GM23248 (cell line): Measurements from ENCODE around the gene GOLT1A. TPM values are rescaled to one million over a fixed set of nuclear protein-coding genes. Genes with fewer than 3 reads are reported as not detected.
A peak's percentile ranks its signal among the peaks of the same experiment; 100 is the strongest.

Experiments
- DNase-seq: peaks from one replicate; pipeline ENCODE4 v3.0.0-alpha.2; 2015
- H2AFZ ChIP-seq: fragments of 200-600 bp; sonication (generic); 2 replicates; pipeline ENCODE4 v1.6.1; 2016; ENCODE audit warnings: antibody characterized with exemption
- H3F3A ChIP-seq: fragments of 200-600 bp; sonication (generic); 2 replicates; pipeline ENCODE4 v1.6.1; 2016; ENCODE audit warnings: mild to moderate bottlenecking, antibody characterized with exemption, mixed run types; ENCODE audit not compliant: insufficient read depth
- H3K27ac ChIP-seq: fragments of 200-600 bp; sonication (generic); 2 replicates; pipeline ENCODE4 v1.5.1; 2016; ENCODE audit warnings: mild to moderate bottlenecking
- H3K27me3 ChIP-seq: fragments of 200-600 bp; sonication (generic); replicated peaks from 2 replicates; pipeline ENCODE4 v1.6.1; 2016; ENCODE audit warnings: mild to moderate bottlenecking; ENCODE audit not compliant: insufficient read depth
- H3K36me3 ChIP-seq: fragments of 200-600 bp; sonication (generic); 2 replicates; pipeline ENCODE4 v1.6.1; 2016; ENCODE audit warnings: low read depth, mild to moderate bottlenecking
- H3K4me1 ChIP-seq: fragments of 200-600 bp; sonication (generic); 2 replicates; pipeline ENCODE4 v1.6.1; 2016; ENCODE audit warnings: mild to moderate bottlenecking; ENCODE audit not compliant: insufficient read depth
- H3K4me2 ChIP-seq: fragments of 200-600 bp; sonication (generic); one replicate; pipeline ENCODE4 v1.6.1; 2016; ENCODE audit warnings: mild to moderate bottlenecking; ENCODE audit not compliant: unreplicated experiment
- H3K4me3 ChIP-seq: fragments of 200-600 bp; sonication (generic); 2 replicates; pipeline ENCODE4 v1.5.1; 2016; ENCODE audit warnings: mild to moderate bottlenecking
- H3K79me2 ChIP-seq: fragments of 200-600 bp; sonication (generic); 2 replicates; pipeline ENCODE4 v1.6.1; 2016; ENCODE audit warnings: mild to moderate bottlenecking; ENCODE audit not compliant: insufficient read depth
- H3K9ac ChIP-seq: fragments of 200-600 bp; sonication (generic); 2 replicates; pipeline ENCODE4 v1.6.1; 2016; ENCODE audit warnings: mild to moderate bottlenecking
- H3K9me2 ChIP-seq: fragments of 200-600 bp; sonication (generic); 2 replicates; pipeline ENCODE4 v1.6.1; 2016; ENCODE audit warnings: mixed run types, mild to moderate bottlenecking, moderate library complexity; ENCODE audit not compliant: insufficient read depth
- H3K9me3 ChIP-seq: fragments of 200-600 bp; sonication (generic); one replicate; pipeline ENCODE4 v1.6.1; 2017; ENCODE audit warnings: low read depth
- H4K20me1 ChIP-seq: fragments of 200-600 bp; sonication (generic); 2 replicates; pipeline ENCODE4 v1.6.0; 2016; ENCODE audit not compliant: insufficient read depth
- EZH2 ChIP-seq: fragments of 200-600 bp; sonication (generic); IDR thresholded peaks from 2 replicates; pipeline ENCODE4 v1.6.1; 2018; ENCODE audit warnings: antibody characterized with exemption, mild to moderate bottlenecking; ENCODE audit not compliant: insufficient read depth, poor library complexity, severe bottlenecking
- EZH2phosphoT487 ChIP-seq: fragments of 200-600 bp; sonication (generic); IDR thresholded peaks from 2 replicates; pipeline ENCODE4 v1.6.1; 2018; ENCODE audit warnings: antibody characterized with exemption, moderate library complexity, mild to moderate bottlenecking, low read depth; ENCODE audit not compliant: insufficient read depth
- WGBS, 2 experiments: methylation state at CpG; one replicate each; pipeline ENCODE4 v1.1.6; 2015 to 2017; ENCODE audit warnings: low lambda C conversion rate in 2 of 2, low coverage in 1 of 2; ENCODE audit errors: missing lambda C conversion rate in 2 of 2; 5-methylcytosine and 5-hydroxymethylcytosine counted together
- in situ Hi-C: fragments of 300-500 bp; cut with MboI; formaldehyde crosslinking; loops from 2 replicates; pipeline ENCODE4 v1.15.0; 2020
- polyA plus RNA-seq: library from polyadenylated mRNA; unstranded; fragments of >200 nt; fragmentation: Nextera tagmentation; extraction: Ambion mirVana; gene quantifications from 2 replicates; pipeline ENCODE4 v1.2.1, GENCODE V29; 2016
- total RNA-seq: library from RNA; depleted of rRNA; stranded (reverse); fragments of >200 nt; shearing (Covaris generic); gene quantifications from 2 replicates; pipeline ENCODE4 v1.2.3, GENCODE V29; 2014

The GOLT1A gene
- total and polyA plus RNA-seq, 2 experiments from 2014 or later, result not detected

DNA sequence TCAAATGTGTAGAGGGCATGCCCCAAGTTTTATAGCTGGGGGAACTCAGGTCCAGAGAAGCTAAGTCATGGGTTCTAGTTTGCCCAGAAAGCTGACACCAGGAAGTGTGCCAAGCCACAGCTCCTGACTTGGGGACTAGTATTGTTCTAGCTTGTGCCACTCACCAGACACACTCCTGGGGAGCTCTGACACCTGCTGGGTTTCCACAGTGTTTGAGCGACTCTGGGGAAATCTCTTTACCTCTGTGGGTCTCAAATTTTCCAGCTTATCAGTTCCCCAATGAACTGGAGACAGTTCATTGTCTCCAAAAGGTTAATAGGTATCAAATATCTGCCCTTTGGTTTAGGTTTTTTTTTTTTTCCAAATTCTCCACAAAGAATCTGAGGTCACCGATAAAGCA lies 21.7 kb downstream of the GOLT1A start:
- Histone ChIP-seq H3K4me1 (peaks cover 8% of the 10 kb centered on the region; the same call in 1 of the 2 replicates), H3K9ac (no peak overlapping the region), H3K27ac (no peak overlapping the region), H3K9me3 (no peaks in the 10 kb centered on the region), H3K4me3 (no peak overlapping the region), H3F3A (0 out of 2 replicates have a peak, but pooled peaks cover 3% of the 10 kb centered on the region), H2AFZ (no peak overlapping the region), H3K36me3 (no peaks in the 10 kb centered on the region), H3K27me3 (peaks cover 11% of the 10 kb centered on the region; the same call in 1 of the 2 replicates), H4K20me1 (no peaks in the 10 kb centered on the region), H3K4me2 (no peak overlapping the region), H3K79me2 (no peaks in the 10 kb centered on the region), H3K9me2 (no peaks in the 10 kb centered on the region)
- WGBS, 2 experiments, result 95 to 98% methylated on average over 2 of the region's 2 CpGs
- TF ChIP-seq EZH2phosphoT487 (no peak), EZH2 (no peak)
- DNase-seq, result no peak
- in situ Hi-C loops, result no loop called here

DNA sequence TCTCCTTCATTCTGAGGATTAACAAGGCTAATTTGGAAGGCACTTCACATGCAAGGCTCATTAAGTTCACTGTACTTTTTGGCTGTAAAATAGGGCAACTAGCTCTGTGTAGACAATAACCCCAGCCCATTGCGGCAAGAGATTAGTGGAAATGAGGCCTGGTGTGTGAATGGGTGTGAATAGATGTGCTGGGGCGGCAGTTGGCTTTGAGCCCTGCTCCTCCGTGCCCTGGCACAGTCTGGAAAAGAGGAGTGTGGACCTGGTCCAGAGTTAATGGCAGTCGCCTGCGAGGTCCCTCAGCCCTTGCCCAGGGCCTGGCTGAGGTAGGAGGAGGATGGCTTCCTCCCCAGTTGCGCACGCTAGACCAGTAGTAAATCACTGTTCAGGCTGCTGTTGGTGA lies 22.3 kb downstream of the GOLT1A start:
- DNase-seq, result no peak
- no peaks in the 10 kb centered on the region for H3K9me2 ChIP-seq
- peaks cover 8% of the 10 kb centered on the region; the same call in 1 of the 2 replicates for H3K4me1 ChIP-seq
- peaks cover 17% of the 10 kb centered on the region; the same call in 1 of the 2 replicates for H3K27me3 ChIP-seq
- no peak for TF ChIP-seq EZH2
- no peak for TF ChIP-seq EZH2phosphoT487
- in situ Hi-C loops, result no loop called here
- H4K20me1 ChIP-seq, result no peaks in the 10 kb centered on the region
- H3K79me2 ChIP-seq, result no peaks in the 10 kb centered on the region
- WGBS, 2 experiments, result 70 to 79% methylated on average over 7 of the region's 7 CpGs
- H3K9ac ChIP-seq, result no peak overlapping the region
- no peak overlapping the region for H3K4me2 ChIP-seq
- H3F3A ChIP-seq, result 0 out of 2 replicates have a peak, but pooled peaks cover 3% of the 10 kb centered on the region
- H2AFZ ChIP-seq, result no peak overlapping the region
- no peaks in the 10 kb centered on the region for H3K36me3 ChIP-seq
- H3K4me3 ChIP-seq, result no peak overlapping the region
- no peak overlapping the region for H3K27ac ChIP-seq
- no peaks in the 10 kb centered on the region for H3K9me3 ChIP-seq

DNA sequence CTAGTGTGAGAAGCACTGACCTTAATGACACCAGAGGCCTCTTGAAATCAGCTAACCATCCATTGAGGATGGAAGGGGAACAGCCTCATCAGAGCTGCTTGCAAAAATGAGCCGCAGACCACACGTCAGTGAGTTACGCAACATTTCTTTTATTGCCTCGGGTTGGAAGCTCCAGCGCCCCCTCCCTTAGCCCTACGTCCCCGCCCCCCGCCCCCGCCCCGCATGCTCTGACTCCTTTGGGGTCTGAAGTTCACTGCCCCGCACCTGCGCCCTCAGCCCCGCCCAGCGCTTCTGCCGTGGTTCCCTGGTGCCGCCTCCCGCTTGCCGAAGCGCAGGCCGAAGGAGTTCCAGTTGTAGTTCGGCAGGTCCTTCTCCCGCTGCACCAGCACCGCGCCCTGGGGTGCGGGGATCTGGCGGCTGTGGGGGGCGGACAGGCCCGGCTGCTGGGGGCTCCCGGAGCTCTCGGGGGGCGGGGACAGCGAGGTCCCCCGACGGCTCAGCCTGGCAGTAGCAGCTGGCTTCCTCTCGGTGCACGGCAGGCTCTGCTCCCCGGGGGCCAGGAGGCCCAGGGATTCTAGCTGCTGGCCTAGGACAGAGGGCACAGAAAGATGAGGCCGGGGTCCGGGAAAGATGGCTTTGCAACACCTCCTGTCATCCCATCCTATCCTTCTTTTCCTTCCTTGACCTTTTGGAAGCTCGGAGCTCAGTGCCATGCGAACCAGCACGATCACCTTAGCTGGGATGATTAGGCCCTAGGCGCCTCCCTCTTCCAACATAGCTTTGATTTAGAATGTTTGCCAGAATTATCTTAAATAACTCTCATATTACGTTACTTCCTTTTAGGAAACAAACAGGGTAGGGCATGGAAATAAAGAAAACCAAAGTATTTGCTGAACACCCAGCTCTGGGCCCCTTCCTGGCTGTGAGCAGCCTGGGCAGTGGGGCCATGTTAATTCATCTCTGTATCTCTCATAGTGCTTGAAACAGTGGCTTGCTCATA lies 23.3 kb downstream of the GOLT1A start:
- H3K4me1 ChIP-seq, result peaks cover 4% of the 10 kb centered on the region; the same call in 1 of the 2 replicates
- H3K4me3 ChIP-seq, result no peak overlapping the region
- no peak overlapping the region for H3K9ac ChIP-seq
- peaks cover 17% of the 10 kb centered on the region; the same call in 1 of the 2 replicates for H3K27me3 ChIP-seq
- H4K20me1 ChIP-seq, result no peaks in the 10 kb centered on the region
- peak overlapping the region; percentile 48; the same call in 1 of the 2 replicates for H2AFZ ChIP-seq
- H3K36me3 ChIP-seq, result no peaks in the 10 kb centered on the region
- H3K4me2 ChIP-seq, result peak overlapping the region; percentile 2
- 24 to 29% methylated on average over 29 to 44 of the region's 44 CpGs for WGBS, 2 experiments
- peak; percentile 74 for DNase-seq
- 0 out of 2 replicates have a peak, but pooled peaks cover 3% of the 10 kb centered on the region for H3F3A ChIP-seq
- no peaks in the 10 kb centered on the region for H3K9me3 ChIP-seq
- in situ Hi-C loops, result no loop called here
- no peaks in the 10 kb centered on the region for H3K79me2 ChIP-seq
- H3K27ac ChIP-seq, result no peak overlapping the region
- TF ChIP-seq EZH2phosphoT487 (no peak), EZH2 (no peak)
- no peaks in the 10 kb centered on the region for H3K9me2 ChIP-seq

DNA sequence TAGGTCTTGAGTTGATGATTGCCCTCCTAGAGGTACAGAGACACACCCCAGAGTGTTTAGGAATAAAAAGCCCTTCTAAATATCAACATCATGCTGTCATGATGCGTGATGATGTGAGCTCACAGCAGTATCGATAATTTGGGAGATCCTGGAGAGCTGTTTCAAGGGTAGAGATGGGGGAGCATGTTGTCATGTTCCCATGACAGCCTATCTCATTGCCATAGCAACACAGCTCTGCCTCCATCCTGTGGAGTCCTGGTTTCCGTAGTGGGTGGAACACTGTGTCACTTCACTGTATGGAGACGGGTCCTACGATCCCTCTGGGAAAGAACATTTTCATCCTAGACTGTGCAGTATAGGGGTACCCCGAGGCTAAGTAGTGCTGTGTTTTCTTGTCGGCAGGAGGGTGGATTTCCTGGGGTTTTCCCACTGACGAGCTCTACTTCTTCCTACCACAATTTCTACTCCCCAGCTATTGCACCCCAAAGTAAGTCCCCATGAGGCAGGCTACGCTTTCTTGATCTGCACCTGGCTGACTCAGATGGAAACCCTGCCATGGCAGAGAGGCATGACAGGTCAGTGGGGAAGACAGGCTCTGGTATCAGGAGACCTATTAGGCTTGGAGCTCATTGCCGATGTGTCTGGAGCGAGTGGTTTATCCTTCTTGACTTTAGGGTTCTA lies 24.7 kb downstream of the GOLT1A start:
- Histone ChIP-seq H3K4me2 (no peak overlapping the region), H3K36me3 (no peaks in the 10 kb centered on the region), H3K9me2 (no peaks in the 10 kb centered on the region), H3K27me3 (peaks cover 17% of the 10 kb centered on the region; the same call in 1 of the 2 replicates), H3F3A (no peaks in the 10 kb centered on the region), H3K4me1 (peaks cover 4% of the 10 kb centered on the region; the same call in 1 of the 2 replicates), H2AFZ (no peak overlapping the region), H3K9me3 (no peaks in the 10 kb centered on the region), H4K20me1 (no peaks in the 10 kb centered on the region), H3K4me3 (no peak overlapping the region), H3K27ac (no peak overlapping the region), H3K9ac (no peak overlapping the region), H3K79me2 (no peaks in the 10 kb centered on the region)
- 75 to 79% methylated on average over 11 of the region's 11 CpGs for WGBS, 2 experiments
- in situ Hi-C loops, result no loop called here
- no peak for DNase-seq
- TF ChIP-seq EZH2phosphoT487 (no peak), EZH2 (no peak)
